Left renal cortex interstitium (tissue), 4 donors: ENCODE results near the gene PGD. TPM values are rescaled to one million over a fixed set of nuclear protein-coding genes. Genes with fewer than 3 reads are reported as not detected.

ENCODE experiments used
- polyA plus RNA-seq, 4 donors: library from polyadenylated mRNA; unstranded; fragments of 120-200 nt; gene quantifications; one replicate each; pipeline ENCODE4 v1.2.1, GENCODE V29; 2013; ENCODE audit not compliant: insufficient read length in 4 of 4

PGD gene
- polyA plus RNA-seq, 4 donors = 186 to 196 (median 190) TPM

Other genes starting within 250 kb of the PGD start
- 10 to 100 TPM; 39.2 to 51.4 (median 42.2) TPM for gene KIF1B, start 188.5 kb upstream of the PGD start, polyA plus RNA-seq
- 10 to 100 TPM; 35.3 to 41.6 (median 38.7) TPM for gene CENPS, start 31.4 kb downstream of the PGD start, polyA plus RNA-seq
- 1 to 10 TPM in 2 of 4 donors, under 1 TPM in 2; 0.45 to 3.3 (median 1.6) TPM for gene CORT, start 51.0 kb downstream of the PGD start, polyA plus RNA-seq
- 10 to 100 TPM; 36.3 to 46.6 (median 44.7) TPM for gene DFFA, start 73.5 kb downstream of the PGD start, polyA plus RNA-seq
- 10 to 100 TPM; 18.6 to 27.9 (median 24.9) TPM for gene PEX14, start 75.9 kb downstream of the PGD start, polyA plus RNA-seq